T-helper 1 cell treated with Interleukin-12 subunit alpha and Interleukin-12 subunit beta and Interleukin-4 antibody, amounts not matched to agents 30 ng/mL and 1 ng/mL, for 36 hours (primary cell): Measurements from ENCODE around the gene MRFAP1. TPM values are rescaled to one million over a fixed set of nuclear protein-coding genes. Genes with fewer than 3 reads are reported as not detected.

Experiments
- intact Hi-C: fragments of 100-400 bp; cut with micrococcal nuclease; formaldehyde crosslinking; loops from one replicate; pipeline ENCODE4 v1.15.1; 2024
- total RNA-seq: library from RNA; stranded (reverse); gene quantifications from 2 replicates; pipeline ENCODE4 v1.2.3, GENCODE V29; 2022

The MRFAP1 gene
- total RNA-seq, 1 donor from 2014 or later = 115 TPM

- intact Hi-C loops = loop anchor here (1.0 kb wide), 3 partner anchors 15 to 48 kb away; partner anchors contain the start of gene MRFAP1L1
Observed at GRCh38 chr4:6688879-6689505, 48.5 kb downstream of the MRFAP1 start.

- intact Hi-C loops = loop anchor here (1.0 kb wide), 3 partner anchors 15 to 48 kb away; partner anchors contain the start of gene MRFAP1L1
Observed at GRCh38 chr4:6689506-6689960, 49.0 kb downstream of the MRFAP1 start.

Other genes starting within 250 kb of the MRFAP1 start
- gene PPP2R2C, start 168.1 kb upstream of the MRFAP1 start, total RNA-seq = not detected in 2 replicates
- 33.5 and 35.1 TPM in 2 replicates for gene MAN2B2, start 65.5 kb upstream of the MRFAP1 start, total RNA-seq
- 15.5 and 18.8 TPM in 2 replicates for gene S100P, start 53.2 kb downstream of the MRFAP1 start, total RNA-seq
- 69.6 and 74.2 TPM in 2 replicates for gene MRFAP1L1, start 69.2 kb downstream of the MRFAP1 start, total RNA-seq
- 17.4 and 19.0 TPM in 2 replicates for gene BLOC1S4, start 75.5 kb downstream of the MRFAP1 start, total RNA-seq
- gene KIAA0232, start 142.0 kb downstream of the MRFAP1 start, total RNA-seq = 20.1 and 20.4 TPM in 2 replicates